ENCODE measurements around the gene SPTAN1.
"Not testable (repeated sequence)": the region's sequence is repeated elsewhere in the genome, so short reads cannot be mapped to it uniquely, and the experiment has no call there.

The SPTAN1 gene

GRCh38 chr9:128657796-128658195 lies 105.4 kb downstream of the SPTAN1 start:
- no peak for DNase-seq (ENCODE audit: low read depth in 3 of 3)

- DNase-seq (ENCODE audit: low read depth in 3 of 3), result not testable (repeated sequence)
These were observed 114.1 kb downstream of the SPTAN1 start for GRCh38 chr9:128666481-128666941.

DNA sequence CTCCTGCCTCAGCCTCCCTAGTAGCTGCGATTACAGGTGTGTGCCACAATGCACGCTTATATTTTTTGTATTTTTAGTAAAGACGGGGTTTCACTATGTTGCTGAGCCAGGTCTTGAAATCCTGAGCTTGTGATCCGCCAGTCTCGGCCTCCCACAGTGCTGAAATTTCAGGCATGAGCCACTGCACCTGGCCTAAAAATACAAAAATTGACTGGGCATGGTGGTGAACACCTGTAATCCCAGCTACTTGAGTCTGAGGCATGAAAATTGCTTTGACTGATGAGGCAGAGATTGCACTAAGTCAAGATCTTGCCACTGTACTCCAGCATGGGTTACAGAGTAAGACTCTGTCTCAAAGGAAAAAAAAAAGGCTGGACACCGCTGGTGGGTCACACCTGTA lies 117.4 kb downstream of the SPTAN1 start:
- DNase-seq (ENCODE audit: low read depth in 3 of 3), result no peak

DNA sequence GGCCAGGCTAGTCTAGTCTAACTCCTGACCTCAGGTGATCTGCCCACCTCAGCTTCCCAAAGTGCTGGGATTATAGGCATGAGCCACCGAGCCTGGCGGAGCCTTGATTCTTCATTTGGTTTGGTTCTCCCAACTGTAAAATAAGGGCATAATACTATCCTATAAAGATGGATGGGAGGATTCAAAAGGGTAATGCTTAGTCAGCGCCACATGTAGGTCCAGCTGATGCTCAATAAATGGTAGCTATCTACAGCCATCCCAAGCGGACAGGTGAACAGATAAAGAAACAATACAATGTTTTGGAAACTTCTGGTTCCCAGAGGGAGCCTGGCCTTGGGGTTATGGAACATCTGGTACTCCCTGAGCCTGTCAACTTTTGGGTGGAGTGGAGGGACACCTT lies 123.0 kb downstream of the SPTAN1 start:
- no peak for DNase-seq (ENCODE audit: low read depth in 3 of 3)

DNA sequence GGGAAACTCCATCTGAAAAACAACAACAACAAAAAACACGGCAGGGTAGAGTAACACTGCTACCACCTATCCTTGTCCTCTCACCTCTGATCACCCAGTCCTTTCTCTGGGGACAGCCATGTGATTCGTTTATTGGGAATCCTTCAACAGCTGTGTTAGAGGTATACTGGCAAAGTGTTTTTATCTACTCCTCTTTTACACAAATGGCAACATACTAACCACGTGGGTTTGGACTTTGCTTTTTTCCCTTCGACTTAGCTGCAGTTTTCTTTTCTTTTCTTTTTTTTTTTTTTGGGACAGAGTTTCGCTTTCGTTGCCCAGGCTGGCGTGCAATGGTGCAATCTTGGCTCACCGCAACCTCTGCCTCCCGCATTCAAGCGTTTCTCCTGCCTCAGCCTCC lies 125.4 kb downstream of the SPTAN1 start:
- DNase-seq (ENCODE audit: low read depth in 3 of 3), result no peak

Measured in stimulated activated CD4-positive, alpha-beta T cell treated with anti-CD3 and anti-CD28 coated beads, TNF-alpha, amount 100 ng/mL, for 4 hours (primary cell).